ENCODE results near the gene TMEM51.
"Not testable (repeated sequence)": the region's sequence is repeated elsewhere in the genome, so short reads cannot be mapped to it uniquely, and the experiment has no call there.

The TMEM51 gene

GRCh38 chr1:15128077-15128476 lies 25.5 kb upstream of the TMEM51 start:
- DNase-seq (ENCODE audit: low read depth) = no peak

- DNase-seq (ENCODE audit: low read depth) = peak; percentile 68
These were observed 24.8 kb upstream of the TMEM51 start for GRCh38 chr1:15128520-15129313.

- DNase-seq (ENCODE audit: low read depth) = no peak
These were observed 23.6 kb upstream of the TMEM51 start for GRCh38 chr1:15129944-15130343.

- DNase-seq (ENCODE audit: low read depth) = no peak
These were observed 22.9 kb upstream of the TMEM51 start for GRCh38 chr1:15130607-15131006.

- no peak for DNase-seq (ENCODE audit: low read depth)
These were observed 20.6 kb upstream of the TMEM51 start for GRCh38 chr1:15132965-15133364.

- DNase-seq (ENCODE audit: low read depth) = no peak
These were observed 19.3 kb upstream of the TMEM51 start for GRCh38 chr1:15134285-15134684.

- DNase-seq (ENCODE audit: low read depth) = not testable (repeated sequence)
These were observed 17.9 kb upstream of the TMEM51 start for GRCh38 chr1:15135604-15136003.

DNA sequence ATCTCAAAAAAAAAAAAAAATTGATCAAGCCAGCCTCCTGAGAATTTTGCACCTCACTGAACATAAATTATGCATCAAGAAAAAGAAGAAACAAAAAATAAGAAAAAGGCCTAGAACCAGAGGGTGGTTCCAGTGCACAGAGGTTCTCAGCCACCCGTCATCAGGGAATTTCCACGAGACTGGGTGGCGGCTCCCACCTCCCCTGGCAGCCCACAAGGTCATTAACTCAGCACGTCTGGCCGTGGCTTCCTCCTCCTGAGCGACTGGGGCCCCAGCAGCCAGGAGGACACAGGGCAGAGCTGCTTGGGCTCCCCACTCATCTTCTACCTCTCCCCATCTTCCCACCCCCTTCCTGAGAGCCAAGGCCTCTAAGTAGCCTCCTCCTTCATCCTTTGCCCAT lies 15.7 kb upstream of the TMEM51 start:
- DNase-seq (ENCODE audit: low read depth) = no peak

DNA sequence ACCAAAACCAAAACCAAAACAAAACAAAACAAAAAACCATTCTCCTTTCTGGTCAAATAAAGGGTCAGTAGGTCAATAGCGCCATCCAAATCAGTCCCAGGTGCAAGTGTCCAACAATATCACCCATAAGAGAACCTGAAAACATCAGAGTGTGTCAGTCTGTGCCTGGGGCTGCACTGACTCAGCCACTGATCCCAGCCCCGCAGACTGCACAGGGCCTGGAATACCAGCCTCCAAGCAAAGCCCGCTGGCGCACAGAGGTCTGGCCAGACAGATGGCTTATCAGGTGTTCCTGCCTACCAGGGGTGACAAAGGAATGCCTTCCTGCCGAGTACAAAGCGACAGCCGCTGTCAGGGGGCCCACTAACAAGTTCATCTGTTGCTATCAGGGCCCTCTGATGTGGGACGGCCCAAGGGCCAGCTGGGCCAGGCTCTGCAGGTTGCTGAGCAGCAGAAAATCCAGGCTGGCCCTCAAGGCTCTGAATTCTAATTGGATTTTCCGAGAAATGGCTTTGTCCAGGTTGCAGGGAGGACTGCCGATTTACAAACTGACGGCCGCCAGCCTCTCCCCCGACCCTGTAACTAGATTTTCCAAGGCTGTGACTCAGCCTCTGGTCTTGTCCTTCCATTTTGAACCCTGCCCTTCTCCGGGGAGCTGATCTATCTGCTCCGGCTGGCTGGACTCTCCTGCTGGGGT lies 13.7 kb upstream of the TMEM51 start:
- DNase-seq (ENCODE audit: low read depth) = no peak

- no peak for DNase-seq (ENCODE audit: low read depth)
These were observed 11.5 kb upstream of the TMEM51 start for GRCh38 chr1:15141935-15142539.

GRCh38 chr1:15145327-15145726 lies 8.2 kb upstream of the TMEM51 start:
- no peak for DNase-seq (ENCODE audit: low read depth)

GRCh38 chr1:15146142-15146680 lies 7.3 kb upstream of the TMEM51 start:
- no peak for DNase-seq (ENCODE audit: low read depth)

- DNase-seq (ENCODE audit: low read depth) = no peak
These were observed 6.6 kb upstream of the TMEM51 start for GRCh38 chr1:15146971-15147376.

GRCh38 chr1:15148004-15148403 lies 5.5 kb upstream of the TMEM51 start:
- DNase-seq (ENCODE audit: low read depth) = no peak

DNA sequence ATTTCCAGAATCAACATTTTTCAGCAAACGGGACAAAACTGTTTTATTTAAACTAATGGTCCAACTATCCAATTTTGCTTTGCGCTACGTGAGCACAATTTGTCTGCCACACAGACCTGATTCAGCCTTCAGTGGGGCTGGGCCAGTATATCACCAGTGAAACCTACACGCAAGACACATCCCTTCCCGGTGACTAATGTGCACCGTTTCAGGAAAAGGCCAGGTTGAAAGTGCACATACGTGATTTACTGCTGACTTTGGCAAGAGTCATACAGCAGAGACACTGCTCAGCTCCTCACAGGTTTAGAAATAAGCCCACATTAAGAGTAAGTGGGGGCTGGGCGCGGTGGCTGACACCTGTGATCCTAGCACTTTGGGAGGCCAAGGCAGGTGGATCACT lies 5.1 kb upstream of the TMEM51 start:
- no peak for DNase-seq (ENCODE audit: low read depth)

DNA sequence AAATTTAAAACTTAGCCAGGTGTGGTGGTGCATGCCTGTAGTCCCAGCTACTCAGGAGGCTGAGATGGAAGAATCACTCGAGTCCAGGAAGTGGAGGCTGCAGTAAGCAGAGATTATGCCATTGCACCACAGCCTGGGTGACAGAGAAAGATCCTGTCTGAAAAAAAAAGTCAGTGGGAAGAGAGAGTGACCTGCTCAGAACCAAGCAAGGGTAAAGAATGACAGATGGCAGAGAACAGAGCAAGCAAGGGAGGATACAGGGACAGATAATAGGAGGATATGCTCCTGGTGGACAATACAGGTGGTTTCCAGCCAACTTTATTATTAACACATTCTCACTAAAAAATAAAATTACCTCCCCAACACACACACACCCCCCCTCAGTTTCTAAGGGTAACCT lies 4.6 kb upstream of the TMEM51 start:
- no peak for DNase-seq (ENCODE audit: low read depth)

- DNase-seq (ENCODE audit: low read depth) = no peak
These were observed 3.2 kb upstream of the TMEM51 start for GRCh38 chr1:15150376-15150775.

DNA sequence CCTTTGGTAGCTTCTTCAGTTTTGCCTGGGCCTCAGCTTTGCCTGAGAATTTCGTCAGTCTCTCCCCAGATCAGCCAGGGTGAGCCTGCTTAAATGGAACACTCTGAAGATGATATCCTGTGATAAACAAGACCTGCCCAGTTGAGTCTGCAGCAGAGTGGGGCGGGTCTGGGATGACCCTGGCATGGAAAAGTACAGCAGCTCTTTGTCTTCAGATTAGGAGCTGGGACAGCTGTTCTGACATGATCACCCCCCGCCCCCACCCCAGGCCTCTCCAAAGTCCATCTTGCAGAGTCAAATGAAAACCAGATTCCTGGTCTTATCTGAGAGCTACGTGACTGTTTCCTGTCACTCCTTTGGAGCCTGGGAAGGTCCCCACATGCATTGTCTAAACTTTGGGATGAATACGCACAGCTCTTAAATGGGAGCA lies 2.2 kb upstream of the TMEM51 start:
- no peak for DNase-seq (ENCODE audit: low read depth)

- no peak for DNase-seq (ENCODE audit: low read depth)
These were observed 1.7 kb upstream of the TMEM51 start for GRCh38 chr1:15151871-15152270.

DNA sequence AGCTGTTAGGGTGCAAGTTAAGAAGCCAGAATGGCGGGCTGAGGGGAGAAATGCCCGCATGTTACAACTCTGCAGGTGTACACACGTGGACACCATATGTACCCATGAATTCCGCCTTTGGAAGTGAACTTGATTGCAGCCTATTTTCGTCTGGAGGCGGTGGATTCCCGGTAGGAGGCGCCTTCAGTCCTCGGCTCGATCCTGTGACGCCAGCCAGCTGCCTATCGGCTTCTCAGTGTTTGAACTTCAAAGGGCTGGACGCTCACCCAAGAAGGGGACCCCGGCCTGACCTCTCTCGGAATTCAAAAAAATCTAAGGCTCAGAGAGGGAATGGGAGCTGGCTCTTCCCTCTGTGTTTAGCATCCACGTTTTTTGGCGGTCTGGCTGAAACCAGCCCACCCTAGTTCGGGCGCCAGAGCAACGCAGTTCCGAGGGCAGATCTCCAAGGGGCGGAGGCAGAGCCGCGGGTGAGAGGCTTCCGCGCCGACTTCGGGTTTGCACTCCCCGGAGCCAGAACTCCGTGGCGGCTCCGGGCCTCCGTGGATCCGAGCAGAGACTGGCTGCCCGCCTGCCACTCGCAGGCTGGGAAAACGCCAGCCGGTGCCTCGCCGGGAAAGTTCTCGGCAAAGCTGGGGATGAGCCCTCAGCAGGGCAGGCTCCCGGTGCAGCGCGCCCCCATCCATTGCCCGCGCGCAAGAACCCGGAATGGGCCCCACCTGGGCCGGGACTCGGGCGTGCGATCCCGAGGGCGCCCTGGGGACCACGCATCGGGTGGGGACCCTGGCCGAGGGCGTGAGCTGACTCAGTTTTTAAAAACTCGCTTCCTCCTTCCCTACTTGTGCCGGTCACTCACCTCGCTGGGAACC lies 996 bp upstream of the TMEM51 start:
- DNase-seq (ENCODE audit: low read depth) = no peak

DNA sequence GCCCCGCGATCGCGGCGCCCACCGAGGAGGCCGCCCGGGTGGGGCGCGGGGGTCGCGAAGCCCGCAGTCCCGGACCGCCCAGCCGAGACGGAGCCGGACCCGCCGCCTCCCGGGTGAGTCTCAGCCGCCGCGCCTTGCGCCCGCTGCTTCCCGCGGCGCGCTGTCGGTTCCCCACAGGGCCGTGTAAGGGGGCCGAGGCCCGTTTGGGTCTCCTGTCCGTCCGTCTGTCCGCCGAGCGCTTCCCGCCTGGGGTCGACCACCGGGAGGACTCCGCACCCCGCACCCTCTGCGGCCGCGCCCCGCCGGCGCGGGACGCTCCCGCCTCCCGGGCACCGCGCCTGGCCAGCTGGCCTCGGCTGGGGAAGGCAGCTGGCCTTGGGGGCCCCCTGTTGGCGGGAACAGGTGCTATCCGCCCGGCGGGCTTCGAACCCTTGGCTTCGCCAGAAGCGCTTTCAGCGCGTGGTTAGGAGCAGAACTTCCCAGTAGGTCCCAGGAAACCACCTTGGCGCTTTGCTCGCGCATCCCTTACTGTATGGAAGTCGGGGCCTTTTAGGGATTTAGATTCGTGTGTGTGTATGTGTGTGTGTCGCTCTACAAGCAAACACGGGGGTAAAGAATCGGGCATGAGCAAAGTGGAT lies 414 bp downstream of the TMEM51 start:
- peak; percentile 46 for DNase-seq (ENCODE audit: low read depth)
